HUES64 (cell line): ENCODE measurements around the gene AGAP5. TPM values are rescaled to one million over a fixed set of nuclear protein-coding genes. Genes with fewer than 3 reads are reported as not detected.
"Not testable (repeated sequence)": the region's sequence is repeated elsewhere in the genome, so short reads cannot be mapped to it uniquely, and the experiment has no call there.

Experiments
- H3K27ac ChIP-seq: 2 replicates; pipeline ENCODE4 v1.7.0; 2013; ENCODE audit warnings: low read depth, low read length, inconsistent platforms
- H3K27me3 ChIP-seq: 2 replicates; pipeline ENCODE4 v1.6.1; 2013; ENCODE audit warnings: mild to moderate bottlenecking, low read length; ENCODE audit not compliant: insufficient read depth
- H3K36me3 ChIP-seq: 2 replicates; pipeline ENCODE4 v1.6.1; 2013; ENCODE audit warnings: mild to moderate bottlenecking, low read length; ENCODE audit not compliant: insufficient read depth
- H3K4me1 ChIP-seq: 2 replicates; pipeline ENCODE4 v1.6.1; 2013; ENCODE audit warnings: mild to moderate bottlenecking, low read length, moderate library complexity; ENCODE audit not compliant: insufficient read depth
- H3K4me3 ChIP-seq: 2 replicates; pipeline ENCODE4 v1.5.1; 2013; ENCODE audit warnings: mild to moderate bottlenecking, low read length, moderate library complexity
- H3K9ac ChIP-seq: 2 replicates; pipeline ENCODE4 v1.6.1; 2013; ENCODE audit warnings: mild to moderate bottlenecking, low read depth, low read length
- H3K9me3 ChIP-seq: 2 replicates; pipeline ENCODE4 v1.6.1; 2013; ENCODE audit warnings: low read depth, low read length; ENCODE audit not compliant: insufficient read depth
- WGBS: fragments of 150-250, 120-280 bp; methylation state at CpG from one replicate; pipeline ENCODE4 v1.1.7; 2013; ENCODE audit warnings: missing lambda C conversion rate; 5-methylcytosine and 5-hydroxymethylcytosine counted together
- polyA plus RNA-seq, 2 experiments: library from polyadenylated mRNA; stranded (reverse); fragments of 50-300 nt; gene quantifications; one replicate each; pipeline ENCODE4 v1.2.3, GENCODE V29; 2013

AGAP5 gene
- 2.3 TPM for polyA plus RNA-seq (2013, experiment 1 of 2)
- 5.0 TPM for polyA plus RNA-seq (2013, experiment 2 of 2)

- H3K4me3 ChIP-seq, H3K36me3 ChIP-seq, H3K9ac ChIP-seq, H3K4me1 ChIP-seq, H3K27me3 ChIP-seq, H3K9me3 ChIP-seq, H3K27ac ChIP-seq: not testable (repeated sequence)
- 98% methylated on average over 14 of the region's 16 CpGs for WGBS
These were observed at the start of gene AGAP5 for GRCh38 chr10:73697675-73698159. TSS of gene AGAP5 (minus strand) at chr10:73698109. CDS start at chr10:73697755, 354 bp downstream.

DNA sequence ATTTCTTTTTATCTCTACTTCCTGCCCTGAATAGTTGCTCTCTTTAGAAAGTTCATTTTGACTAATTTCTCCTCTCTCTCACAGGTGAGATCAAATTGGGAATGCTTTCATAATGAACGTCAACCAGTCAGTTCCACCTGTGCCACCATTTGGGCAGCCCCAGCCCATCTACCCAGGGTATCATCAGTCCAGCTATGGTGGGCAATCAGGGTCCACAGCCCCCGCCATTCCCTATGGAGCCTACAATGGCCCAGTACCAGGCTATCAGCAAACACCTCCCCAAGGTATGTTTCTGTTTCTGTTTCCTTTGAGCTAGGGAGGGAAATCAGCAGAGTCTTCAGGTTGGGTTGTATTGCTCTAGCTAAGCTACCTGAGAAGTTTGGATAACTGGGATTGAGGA, 48.8 kb upstream of the AGAP5 start:
- no peak overlapping the region for H3K27ac ChIP-seq
- no peak overlapping the region for H3K4me3 ChIP-seq
- no peak overlapping the region for H3K9ac ChIP-seq
- no peaks in the 10 kb centered on the region for H3K9me3 ChIP-seq
- peaks cover 41% of the 10 kb centered on the region for H3K36me3 ChIP-seq
- WGBS: 99% methylated on average over 2 of the region's 2 CpGs
- no peaks in the 10 kb centered on the region for H3K27me3 ChIP-seq
- peaks cover 17% of the 10 kb centered on the region for H3K4me1 ChIP-seq

- H3K9ac ChIP-seq: peak overlapping the region; percentile 98
- peak overlapping the region; percentile 93 for H3K27ac ChIP-seq
- WGBS: under 1% methylated on average over 9 of the region's 10 CpGs
- H3K4me1 ChIP-seq: peaks cover 17% of the 10 kb centered on the region
- peak overlapping the region; percentile 89 for H3K4me3 ChIP-seq
- H3K9me3 ChIP-seq: no peaks in the 10 kb centered on the region
- peaks cover 23% of the 10 kb centered on the region for H3K36me3 ChIP-seq
- no peaks in the 10 kb centered on the region for H3K27me3 ChIP-seq
These were observed 46.7 kb upstream of the AGAP5 start for GRCh38 chr10:73744664-73744975.

- under 1% methylated on average over 36 of the region's 36 CpGs for WGBS
- H3K9ac ChIP-seq: peak within 1 kb of the TSS; percentile 98
- H3K4me1 ChIP-seq: peaks cover 17% of the 10 kb centered on the region
- no peaks in the 10 kb centered on the region for H3K9me3 ChIP-seq
- H3K4me3 ChIP-seq: peak within 1 kb of the TSS; percentile 89
- H3K27ac ChIP-seq: peak within 1 kb of the TSS; percentile 93
- H3K27me3 ChIP-seq: no peaks in the 10 kb centered on the region
- H3K36me3 ChIP-seq: peaks cover 22% of the 10 kb centered on the region
These were observed 46.2 kb upstream of the AGAP5 start, which contains the start of gene SEC24C for GRCh38 chr10:73743905-73744663. TSS of gene SEC24C (plus strand) at chr10:73744372. CDS start at chr10:73746833, 2,461 bp downstream.

DNA sequence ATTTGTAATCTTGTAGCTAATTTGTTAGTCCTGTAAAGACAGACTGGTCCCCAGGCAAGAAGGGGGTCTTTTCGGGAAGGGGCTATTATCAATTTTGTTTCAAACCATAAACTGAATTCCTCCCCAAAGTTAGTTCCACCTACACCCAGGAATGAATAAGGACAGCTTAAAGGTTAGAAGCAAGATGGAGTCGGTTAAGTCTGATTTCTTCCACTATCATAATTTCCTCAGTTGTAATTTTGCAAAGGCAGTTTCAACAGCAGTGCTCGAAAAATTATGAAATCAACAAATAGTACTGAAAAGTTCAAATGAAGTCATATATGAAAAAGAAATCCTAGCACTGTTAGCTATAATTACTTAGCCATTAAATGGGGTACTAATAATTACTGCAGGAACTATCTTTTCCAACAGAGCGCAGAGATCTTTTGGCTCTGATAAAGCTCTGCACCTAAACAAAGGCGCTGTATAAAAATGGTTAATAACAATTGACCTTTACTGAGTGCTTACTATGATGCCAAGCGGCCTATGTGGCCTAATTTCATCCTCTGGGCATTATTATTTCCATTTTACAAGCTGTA, 45.5 kb upstream of the AGAP5 start:
- Histone ChIP-seq H3K4me3 (peak overlapping the region; percentile 89), H3K36me3 (peaks cover 19% of the 10 kb centered on the region), H3K27me3 (no peaks in the 10 kb centered on the region), H3K9me3 (no peaks in the 10 kb centered on the region), H3K9ac (peak overlapping the region; percentile 98), H3K27ac (peak overlapping the region; percentile 93), H3K4me1 (peaks cover 17% of the 10 kb centered on the region)
- WGBS: 22% methylated on average over 5 of the region's 6 CpGs

DNA sequence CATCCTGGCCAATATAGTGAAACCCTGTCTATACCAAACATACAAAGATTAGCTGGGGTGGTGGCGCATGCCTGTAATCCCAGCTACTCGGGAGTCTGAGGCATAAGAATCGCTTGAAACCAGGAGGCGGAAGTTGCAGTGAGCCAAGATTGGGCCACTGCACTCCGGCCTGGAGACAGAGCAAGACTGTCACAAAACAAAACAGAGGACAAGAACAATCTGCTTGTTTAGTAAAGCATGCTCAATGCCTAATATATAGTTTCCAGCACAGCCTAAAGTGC, 44.5 kb upstream of the AGAP5 start:
- Histone ChIP-seq H3K4me1 (peaks cover 17% of the 10 kb centered on the region), H3K4me3 (no peak overlapping the region; the same call in 1 of the 2 replicates), H3K27me3 (no peaks in the 10 kb centered on the region), H3K36me3 (peaks cover 15% of the 10 kb centered on the region), H3K9ac (peak overlapping the region; percentile 43), H3K9me3 (no peaks in the 10 kb centered on the region), H3K27ac (peak overlapping the region; percentile 93)
- WGBS: 86% methylated on average over 5 of the region's 5 CpGs

GRCh38 chr10:73740501-73741254, 42.8 kb upstream of the AGAP5 start:
- not testable (repeated sequence) for H3K27ac ChIP-seq, H3K9me3 ChIP-seq, H3K27me3 ChIP-seq, H3K36me3 ChIP-seq, H3K4me3 ChIP-seq, H3K9ac ChIP-seq
- 95% methylated on average over 17 of the region's 18 CpGs for WGBS
- H3K4me1 ChIP-seq: peaks cover 17% of the 10 kb centered on the region

- H3K27ac ChIP-seq: no peak overlapping the region
- H3K4me3 ChIP-seq: no peak overlapping the region
- 88% methylated on average over 5 of the region's 5 CpGs for WGBS
- peaks cover 18% of the 10 kb centered on the region; the same call in 1 of the 2 replicates for H3K36me3 ChIP-seq
- H3K4me1 ChIP-seq: peaks cover 3% of the 10 kb centered on the region; the same call in 1 of the 2 replicates
- no peaks in the 10 kb centered on the region for H3K27me3 ChIP-seq
- no peaks in the 10 kb centered on the region for H3K9me3 ChIP-seq
- H3K9ac ChIP-seq: no peak overlapping the region
These were observed 36.9 kb upstream of the AGAP5 start for GRCh38 chr10:73734796-73735305.

DNA sequence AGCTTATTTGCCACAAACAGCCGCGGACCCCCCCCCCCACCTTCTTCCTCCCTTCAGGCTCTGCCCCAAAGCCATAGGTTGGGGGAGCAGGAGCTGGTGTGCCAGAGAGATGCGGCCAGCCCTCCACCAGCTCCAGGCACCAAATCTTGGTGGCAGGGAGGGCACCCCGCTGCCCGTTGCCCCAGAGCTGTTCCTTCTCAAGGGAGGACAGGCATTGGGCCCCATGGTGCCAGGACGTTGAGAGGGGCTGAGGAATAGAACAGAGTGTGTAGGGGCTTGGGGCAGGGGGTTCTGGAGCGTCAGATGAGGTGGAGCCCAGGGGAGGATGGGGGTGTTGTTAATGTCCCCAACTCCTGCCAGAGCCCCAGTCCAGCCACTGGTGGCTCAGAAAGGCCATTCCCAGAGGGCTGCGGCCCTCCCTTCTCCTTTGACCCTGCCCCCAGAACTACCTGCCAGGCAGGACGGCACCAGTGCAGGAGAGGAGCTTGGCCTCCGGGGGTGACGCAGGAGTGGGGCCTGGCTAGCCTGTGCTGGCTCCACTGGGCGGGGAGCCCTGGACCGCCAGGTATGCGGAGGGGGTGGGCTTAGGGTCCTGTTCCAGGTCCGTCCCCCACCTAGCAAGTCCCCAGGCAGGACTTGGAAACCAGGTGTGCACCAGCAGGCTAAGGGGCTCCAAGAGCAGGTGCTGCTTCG, 36.3 kb upstream of the AGAP5 start:
- Histone ChIP-seq H3K9ac (no peak overlapping the region), H3K4me1 (peaks cover 3% of the 10 kb centered on the region; the same call in 1 of the 2 replicates)
- WGBS: 95% methylated on average over 14 of the region's 16 CpGs

GRCh38 chr10:73732931-73733623, 35.2 kb upstream of the AGAP5 start:
- no peaks in the 10 kb centered on the region for H3K9me3 ChIP-seq
- WGBS: 95% methylated on average over 84 of the region's 84 CpGs
- no peaks in the 10 kb centered on the region for H3K27me3 ChIP-seq
- peaks cover 3% of the 10 kb centered on the region; the same call in 1 of the 2 replicates for H3K4me1 ChIP-seq
- H3K9ac ChIP-seq: no peak overlapping the region
- H3K36me3 ChIP-seq: peaks cover 19% of the 10 kb centered on the region
- no peak overlapping the region for H3K27ac ChIP-seq
- H3K4me3 ChIP-seq: no peak overlapping the region

More for the DNA sequence above, 36.3 kb upstream of the AGAP5 start:
- Histone ChIP-seq H3K4me3 (no peak overlapping the region), H3K36me3 (peaks cover 17% of the 10 kb centered on the region; the same call in 1 of the 2 replicates), H3K27me3 (no peaks in the 10 kb centered on the region), H3K27ac (no peak overlapping the region), H3K9me3 (no peaks in the 10 kb centered on the region)
